ENCODE results near the gene OR4D11.

GRCh38 chr11:59523541-59523940 is 20.2 kb downstream of the OR4D11 start:
- TF ChIP-seq CTCF (IDR thresholded peaks at IDR 0.05) (no peak), POLR2A (IDR thresholded peaks at IDR 0.05) (no peak)
